ENCODE results near the gene GNMT. TPM values are rescaled to one million over a fixed set of nuclear protein-coding genes. Genes with fewer than 3 reads are reported as not detected.
A peak's percentile ranks its signal among the peaks of the same experiment; 100 is the strongest.

GNMT gene
- total RNA-seq, 1 experiment from 2014 or later, result 0.47 TPM

DNA sequence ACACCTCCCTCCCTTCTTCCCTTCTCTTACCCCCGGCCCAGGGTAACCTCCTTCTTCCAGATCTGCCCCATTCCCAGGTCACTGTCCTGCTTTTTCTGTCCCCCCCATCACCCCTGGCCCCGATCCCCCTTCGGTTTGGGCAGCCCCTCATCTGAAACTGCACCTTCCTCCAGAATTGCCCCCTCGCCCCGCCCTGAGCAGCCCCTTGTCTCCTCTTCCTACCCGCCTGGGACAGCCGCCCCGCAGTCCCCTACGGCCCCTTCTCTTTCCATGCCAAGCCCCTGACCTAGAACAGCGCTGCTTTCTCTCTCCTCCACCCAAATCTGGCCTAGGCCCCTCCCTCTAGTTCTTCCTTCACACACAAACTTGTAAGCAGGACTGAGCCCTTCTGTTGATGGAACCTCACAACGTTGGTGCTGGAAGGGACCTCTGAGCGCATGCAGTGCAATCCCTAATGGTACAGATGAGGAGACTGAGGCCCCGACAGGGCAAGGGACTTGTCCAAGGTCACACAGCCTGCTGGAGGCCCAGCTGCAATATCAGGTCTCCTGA, 24.4 kb downstream of the GNMT start:
- peaks cover 30% of the 10 kb centered on the region for H3K79me2 ChIP-seq (ENCODE audit: low read length)
- peaks cover 25% of the 10 kb centered on the region for H3K4me1 ChIP-seq (ENCODE audit: insufficient read depth, low read length)
- H4K20me1 ChIP-seq (ENCODE audit: low read length), result no peaks in the 10 kb centered on the region
- H3K9me3 ChIP-seq (ENCODE audit: low read length), result no peaks in the 10 kb centered on the region
- POLR2A ChIA-PET (ENCODE audit: unreplicated experiment), result interaction anchor here (1.0 to 1.1 kb wide), 2 partner anchors 56 to 202 kb away, joined by 3 to 4 read pairs; partner anchors contain the start of gene CNPY3
- BruUV-seq (replicated peaks), result TSS peak; percentile 24
- H3K27ac ChIP-seq (ENCODE audit: low read length), result no peak overlapping the region
- peaks cover 7% of the 10 kb centered on the region for H3K36me3 ChIP-seq (ENCODE audit: low read depth, low read length)
- DNase-seq (peak; percentile 30), ATAC-seq (no peak)
- no peaks in the 10 kb centered on the region for H3K27me3 ChIP-seq (ENCODE audit: low read length)
- peak overlapping the region; percentile 83 for H3K4me2 ChIP-seq (ENCODE audit: low read length)
- peak overlapping the region; percentile 77 for H2AFZ ChIP-seq (ENCODE audit: low read length)
- CTCF ChIA-PET, result no interaction called here
- intact Hi-C loops (cut with micrococcal nuclease), result loop anchor here (2.0 to 5.0 kb wide), 2 partner anchors 30 to 83 kb away; partner anchors contain the start of gene KLHDC3
- TF ChIP-seq EZH2phosphoT487 (IDR thresholded peaks at IDR 0.05; ENCODE audit: borderline replicate concordance, low read length) (no peak), EZH2 (IDR thresholded peaks at IDR 0.05; ENCODE audit: low read length, unreplicated experiment) (no peak)
- TF ChIP-seq, protein P1, sequence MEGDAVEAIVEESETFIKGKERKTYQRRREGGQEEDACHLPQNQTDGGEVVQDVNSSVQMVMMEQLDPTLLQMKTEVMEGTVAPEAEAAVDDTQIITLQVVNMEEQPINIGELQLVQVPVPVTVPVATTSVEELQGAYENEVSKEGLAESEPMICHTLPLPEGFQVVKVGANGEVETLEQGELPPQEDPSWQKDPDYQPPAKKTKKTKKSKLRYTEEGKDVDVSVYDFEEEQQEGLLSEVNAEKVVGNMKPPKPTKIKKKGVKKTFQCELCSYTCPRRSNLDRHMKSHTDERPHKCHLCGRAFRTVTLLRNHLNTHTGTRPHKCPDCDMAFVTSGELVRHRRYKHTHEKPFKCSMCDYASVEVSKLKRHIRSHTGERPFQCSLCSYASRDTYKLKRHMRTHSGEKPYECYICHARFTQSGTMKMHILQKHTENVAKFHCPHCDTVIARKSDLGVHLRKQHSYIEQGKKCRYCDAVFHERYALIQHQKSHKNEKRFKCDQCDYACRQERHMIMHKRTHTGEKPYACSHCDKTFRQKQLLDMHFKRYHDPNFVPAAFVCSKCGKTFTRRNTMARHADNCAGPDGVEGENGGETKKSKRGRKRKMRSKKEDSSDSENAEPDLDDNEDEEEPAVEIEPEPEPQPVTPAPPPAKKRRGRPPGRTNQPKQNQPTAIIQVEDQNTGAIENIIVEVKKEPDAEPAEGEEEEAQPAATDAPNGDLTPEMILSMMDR (conservative IDR thresholded peaks at IDR 0.05; ENCODE audit: low read depth, low read length), result no peak
- peak overlapping the region; percentile 82 for H3K4me3 ChIP-seq (ENCODE audit: low read length)
- H3K9ac ChIP-seq (ENCODE audit: low read length), result peak overlapping the region; percentile 82
- H3K9me2 ChIP-seq (replicated peaks; ENCODE audit: low read length), result no peaks in the 10 kb centered on the region
- no peaks in the 10 kb centered on the region for H3F3A ChIP-seq (ENCODE audit: low read length, unreplicated experiment)

DNA sequence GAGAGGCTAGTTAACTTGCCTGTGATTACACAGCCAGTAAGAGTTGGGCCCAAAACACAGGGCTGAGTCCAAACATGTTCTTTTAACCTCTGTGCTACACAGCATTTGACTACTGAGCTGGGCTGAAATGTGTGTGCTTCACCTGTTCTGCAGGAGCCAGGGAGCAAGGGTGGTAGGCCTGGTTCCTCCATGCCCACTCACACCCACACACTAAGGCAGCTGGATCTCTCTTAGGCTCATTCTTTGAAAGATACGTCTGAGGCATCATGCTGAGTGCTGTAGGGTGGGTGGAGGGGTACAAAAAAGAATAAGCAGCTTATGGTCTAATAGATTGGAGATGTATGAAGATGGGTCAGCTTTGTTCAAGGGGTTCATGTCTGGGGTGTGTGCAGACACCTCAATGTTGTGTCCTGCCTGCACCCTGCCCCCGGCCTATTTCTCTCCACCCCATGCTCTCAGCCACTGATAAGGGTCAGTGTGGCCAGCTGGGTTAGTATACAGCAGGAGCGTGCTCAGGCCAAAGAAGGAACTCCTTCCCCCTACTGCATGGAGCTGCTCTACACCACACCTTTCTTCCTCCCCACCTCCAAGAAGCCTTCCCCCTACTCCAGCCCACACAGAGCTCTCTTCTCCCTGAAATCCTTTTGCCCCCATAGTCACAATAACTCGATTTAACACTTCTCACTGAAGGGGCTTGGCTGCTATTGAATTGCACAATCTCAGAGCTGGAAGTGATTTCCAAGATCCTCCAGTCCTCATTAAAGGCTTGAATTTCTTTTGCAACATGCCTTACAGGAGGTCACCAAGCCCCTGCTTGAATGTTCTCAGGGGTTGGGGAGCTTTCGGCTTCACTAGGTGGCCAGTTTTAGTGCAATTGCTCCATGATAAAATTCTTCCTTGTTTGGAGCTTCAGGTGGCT, 27.2 kb downstream of the GNMT start:
- BruUV-seq (replicated peaks), result no TSS peak
- Histone ChIP-seq H4K20me1 (ENCODE audit: low read length) (no peaks in the 10 kb centered on the region), H3K79me2 (ENCODE audit: low read length) (peaks cover 33% of the 10 kb centered on the region), H3K36me3 (ENCODE audit: low read depth, low read length) (peaks cover 9% of the 10 kb centered on the region), H2AFZ (ENCODE audit: low read length) (no peak overlapping the region), H3K27ac (ENCODE audit: low read length) (no peak overlapping the region), H3K27me3 (ENCODE audit: low read length) (no peaks in the 10 kb centered on the region), H3K4me3 (ENCODE audit: low read length) (no peak overlapping the region), H3F3A (ENCODE audit: low read length, unreplicated experiment) (no peaks in the 10 kb centered on the region), H3K9me2 (replicated peaks; ENCODE audit: low read length) (no peaks in the 10 kb centered on the region), H3K9me3 (ENCODE audit: low read length) (no peaks in the 10 kb centered on the region), H3K4me2 (ENCODE audit: low read length) (no peak overlapping the region), H3K9ac (ENCODE audit: low read length) (no peak overlapping the region), H3K4me1 (ENCODE audit: insufficient read depth, low read length) (peaks cover 24% of the 10 kb centered on the region)
- DNase-seq (no peak), ATAC-seq (no peak)
- intact Hi-C loops (cut with micrococcal nuclease), result no loop called here
- POLR2A ChIA-PET (ENCODE audit: unreplicated experiment), result no interaction called here
- CTCF ChIA-PET, result no interaction called here
- TF ChIP-seq EZH2phosphoT487 (IDR thresholded peaks at IDR 0.05; ENCODE audit: borderline replicate concordance, low read length) (no peak), EZH2 (IDR thresholded peaks at IDR 0.05; ENCODE audit: low read length, unreplicated experiment) (no peak)
- TF ChIP-seq, protein P1 (conservative IDR thresholded peaks at IDR 0.05; ENCODE audit: low read depth, low read length), result no peak
